ENCODE measurements around the gene MFSD8. TPM values are rescaled to one million over a fixed set of nuclear protein-coding genes. Genes with fewer than 3 reads are reported as not detected.

MFSD8 gene
- total RNA-seq, 1 experiment from 2014 or later: 17.7 TPM

GRCh38 chr4:127870688-127871087, 94.3 kb downstream of the MFSD8 start:
- peak; percentile 88 for DNase-seq (ENCODE audit: unreplicated experiment)
- H3K4me3 Mint-ChIP-seq (ENCODE audit: unreplicated experiment): no peak overlapping the region
- H3K27ac Mint-ChIP-seq (ENCODE audit: low read depth, unreplicated experiment): peak overlapping the region; percentile 24
- intact Hi-C loops (cut with micrococcal nuclease): no loop called here
- H3K9me3 Mint-ChIP-seq (ENCODE audit: unreplicated experiment): no peaks in the 10 kb centered on the region
- H3K27me3 Mint-ChIP-seq (ENCODE audit: insufficient read depth, unreplicated experiment): no peaks in the 10 kb centered on the region
- ChIA-PET POLR2A (interaction anchor here (0.6 to 1.5 kb wide), 4 partner anchors 18 to 806 kb away, joined by 3 to 4 read pairs (median 3); partner anchors contain the start of gene ABHD18), CTCF (no interaction called here)
- no peak for TF ChIP-seq CTCF (IDR thresholded peaks at IDR 0.05; ENCODE audit: unreplicated experiment)
- H3K4me1 Mint-ChIP-seq (ENCODE audit: insufficient read depth, unreplicated experiment): peaks cover 24% of the 10 kb centered on the region
- no TSS peak for BruUV-seq (replicated peaks)
- H3K36me3 Mint-ChIP-seq (ENCODE audit: insufficient read depth, unreplicated experiment): peaks cover 9% of the 10 kb centered on the region

GRCh38 chr4:127870281-127870680, 94.7 kb downstream of the MFSD8 start:
- CTCF ChIA-PET: no interaction called here
- intact Hi-C loops (cut with micrococcal nuclease): no loop called here
- no TSS peak for BruUV-seq (replicated peaks)
- Mint-ChIP-seq H3K36me3 (ENCODE audit: insufficient read depth, unreplicated experiment) (peaks cover 5% of the 10 kb centered on the region), H3K9me3 (ENCODE audit: unreplicated experiment) (no peaks in the 10 kb centered on the region), H3K4me1 (ENCODE audit: insufficient read depth, unreplicated experiment) (peaks cover 23% of the 10 kb centered on the region), H3K27me3 (ENCODE audit: insufficient read depth, unreplicated experiment) (no peaks in the 10 kb centered on the region), H3K27ac (ENCODE audit: low read depth, unreplicated experiment) (peak overlapping the region; percentile 24), H3K4me3 (ENCODE audit: unreplicated experiment) (no peak overlapping the region)
- POLR2A ChIA-PET: interaction anchor here (0.7 to 1.5 kb wide), 5 partner anchors 11 to 95 kb away, joined by 3 to 6 read pairs (median 3); partner anchors contain the start of genes ABHD18 and PLK4
- no peak for DNase-seq (ENCODE audit: unreplicated experiment)
- TF ChIP-seq CTCF (IDR thresholded peaks at IDR 0.05; ENCODE audit: unreplicated experiment): no peak

- Mint-ChIP-seq H3K9me3 (ENCODE audit: unreplicated experiment) (no peaks in the 10 kb centered on the region), H3K4me3 (ENCODE audit: unreplicated experiment) (no peak overlapping the region), H3K36me3 (ENCODE audit: insufficient read depth, unreplicated experiment) (no peaks in the 10 kb centered on the region), H3K27me3 (ENCODE audit: insufficient read depth, unreplicated experiment) (no peaks in the 10 kb centered on the region), H3K4me1 (ENCODE audit: insufficient read depth, unreplicated experiment) (peaks cover 23% of the 10 kb centered on the region), H3K27ac (ENCODE audit: low read depth, unreplicated experiment) (no peak overlapping the region)
- no peak for TF ChIP-seq CTCF (IDR thresholded peaks at IDR 0.05; ENCODE audit: unreplicated experiment)
- no TSS peak for BruUV-seq (replicated peaks)
- POLR2A ChIA-PET: interaction anchor here (0.9 kb wide), 1 partner anchor 13 kb away, joined by 6 read pairs; the partner anchor contains the start of gene PLK4
- CTCF ChIA-PET: no interaction called here
- intact Hi-C loops (cut with micrococcal nuclease): no loop called here
- DNase-seq (ENCODE audit: unreplicated experiment): no peak
These were observed 96.8 kb downstream of the MFSD8 start for GRCh38 chr4:127868196-127868595.

Other genes with a start within 250 kb of the MFSD8 start
- gene SLC25A31, start 234.8 kb downstream of the MFSD8 start, total RNA-seq (2022): not detected in 2 replicates
- 45.9 and 68.9 TPM in 2 replicates for gene HSPA4L, start 182.9 kb downstream of the MFSD8 start, total RNA-seq (2022)
- gene PLK4, start 84.3 kb downstream of the MFSD8 start, total RNA-seq (2022): 8.9 and 10.9 TPM in 2 replicates
- 10.7 and 12.1 TPM in 2 replicates for gene ABHD18, start 233 bp upstream of the MFSD8 start, total RNA-seq (2022)
- gene LARP1B, start 96.1 kb upstream of the MFSD8 start, total RNA-seq (2022): 56.1 and 62.8 TPM in 2 replicates